Measurements from ENCODE around the gene EPB41L4A.

DNA sequence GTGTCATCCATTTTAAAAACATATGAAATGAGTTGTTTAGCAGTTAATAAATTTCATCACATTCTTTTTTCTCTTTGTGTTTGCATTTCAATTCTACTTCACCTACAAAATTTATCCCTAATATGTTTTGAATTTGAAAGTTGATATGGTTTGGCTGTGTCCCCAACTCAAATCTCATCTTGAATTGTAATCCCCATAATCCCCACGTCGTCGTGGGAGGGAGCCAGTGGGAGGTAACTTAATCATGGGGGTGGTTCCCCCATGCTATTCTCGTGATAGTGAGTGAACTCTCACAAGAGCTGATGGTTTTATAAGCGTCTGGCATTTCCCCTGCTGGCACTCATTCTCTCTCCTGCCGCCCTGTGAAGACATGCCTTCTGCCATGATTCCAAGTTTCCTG lies 200.1 kb downstream of the EPB41L4A start:
- no peak for TF ChIP-seq ELF4 (IDR thresholded peaks at IDR 0.05)
- TF ChIP-seq BHLHE40 (IDR thresholded peaks at IDR 0.05; ENCODE audit: borderline replicate concordance) = no peak
- no peak for TF ChIP-seq TARDBP (IDR thresholded peaks at IDR 0.05)
- no peak for TF ChIP-seq SP1 (IDR thresholded peaks at IDR 0.05)
- TF ChIP-seq FOXM1 (IDR thresholded peaks at IDR 0.05; ENCODE audit: borderline replicate concordance) = no peak
- TF ChIP-seq FOXA1 (IDR thresholded peaks at IDR 0.05) = no peak
- TF ChIP-seq, protein P1, sequence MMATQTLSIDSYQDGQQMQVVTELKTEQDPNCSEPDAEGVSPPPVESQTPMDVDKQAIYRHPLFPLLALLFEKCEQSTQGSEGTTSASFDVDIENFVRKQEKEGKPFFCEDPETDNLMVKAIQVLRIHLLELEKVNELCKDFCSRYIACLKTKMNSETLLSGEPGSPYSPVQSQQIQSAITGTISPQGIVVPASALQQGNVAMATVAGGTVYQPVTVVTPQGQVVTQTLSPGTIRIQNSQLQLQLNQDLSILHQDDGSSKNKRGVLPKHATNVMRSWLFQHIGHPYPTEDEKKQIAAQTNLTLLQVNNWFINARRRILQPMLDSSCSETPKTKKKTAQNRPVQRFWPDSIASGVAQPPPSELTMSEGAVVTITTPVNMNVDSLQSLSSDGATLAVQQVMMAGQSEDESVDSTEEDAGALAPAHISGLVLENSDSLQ (IDR thresholded peaks at IDR 0.05) = no peak
- TF ChIP-seq SUZ12 (IDR thresholded peaks at IDR 0.05) = no peak
- TF ChIP-seq NFRKB (IDR thresholded peaks at IDR 0.05) = no peak
- TF ChIP-seq ZNF384 (IDR thresholded peaks at IDR 0.05) = no peak
- TF ChIP-seq ARNT (IDR thresholded peaks at IDR 0.05) = no peak

All from HEK293T (cell line).